ENCODE data around the gene SLC12A8.

SLC12A8 gene

DNA sequence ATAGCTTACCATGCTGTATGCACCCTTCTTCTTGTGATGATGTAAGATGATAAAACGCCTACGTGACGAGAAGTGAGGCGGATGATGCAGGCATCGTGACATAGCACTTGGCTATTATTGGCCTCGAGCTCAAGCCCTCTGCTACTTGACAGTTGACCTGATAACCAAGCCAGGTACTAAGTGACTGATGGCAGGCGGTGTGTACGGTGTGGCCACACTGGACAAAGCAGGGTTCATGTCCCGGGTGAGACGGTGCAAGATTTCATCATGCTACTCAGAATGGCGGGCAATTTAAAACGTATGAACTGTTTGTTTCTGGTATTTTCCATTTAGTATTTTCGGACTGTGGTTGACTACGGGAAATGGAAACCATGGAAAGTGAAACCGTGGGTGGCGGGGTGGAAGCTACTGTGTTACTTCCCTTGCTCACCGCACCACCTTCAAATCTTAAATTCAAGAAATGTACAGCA lies 57.7 kb downstream of the SLC12A8 start:
- no peak for DNase-seq (ENCODE audit: low spot score)

DNA sequence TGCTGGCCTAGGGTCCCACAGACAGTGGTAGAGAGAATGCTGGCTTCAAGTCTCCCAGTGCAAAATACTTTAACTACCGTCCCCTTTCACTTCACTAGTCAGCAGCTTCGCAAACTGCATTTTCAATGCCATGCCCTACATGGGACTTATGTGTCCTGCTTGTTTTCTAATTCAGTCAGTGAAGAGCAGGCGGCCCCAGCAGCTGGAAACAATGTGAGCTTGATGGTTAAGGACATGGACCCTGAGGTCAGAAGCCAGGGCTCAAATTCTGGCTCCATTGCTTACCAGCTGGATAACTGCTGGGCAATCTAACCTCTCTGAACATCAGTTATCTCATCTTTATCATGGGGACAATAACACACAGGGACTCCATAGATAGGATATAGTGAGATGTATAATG lies 58.4 kb downstream of the SLC12A8 start:
- no peak for DNase-seq (ENCODE audit: low spot score)

DNA sequence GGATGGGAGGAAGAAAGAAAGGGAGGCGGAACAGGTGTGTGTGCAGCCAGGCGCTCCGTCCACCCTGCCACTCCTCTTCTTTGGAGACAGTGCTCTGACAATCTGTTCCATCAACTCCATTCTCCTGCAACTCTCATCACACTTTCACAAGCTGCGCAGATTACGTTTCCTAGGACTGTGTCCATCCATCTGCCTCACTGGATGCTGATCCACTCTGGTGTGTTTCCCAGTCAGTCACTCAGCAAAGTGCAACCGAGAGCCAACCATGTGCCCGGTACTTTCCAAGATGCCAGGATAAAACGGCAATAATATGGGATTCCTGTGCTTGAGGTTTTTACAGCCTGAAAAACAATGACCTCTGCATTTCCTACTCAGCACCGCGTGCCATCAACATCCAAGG lies 59.6 kb downstream of the SLC12A8 start:
- no peak for DNase-seq (ENCODE audit: low spot score)

DNA sequence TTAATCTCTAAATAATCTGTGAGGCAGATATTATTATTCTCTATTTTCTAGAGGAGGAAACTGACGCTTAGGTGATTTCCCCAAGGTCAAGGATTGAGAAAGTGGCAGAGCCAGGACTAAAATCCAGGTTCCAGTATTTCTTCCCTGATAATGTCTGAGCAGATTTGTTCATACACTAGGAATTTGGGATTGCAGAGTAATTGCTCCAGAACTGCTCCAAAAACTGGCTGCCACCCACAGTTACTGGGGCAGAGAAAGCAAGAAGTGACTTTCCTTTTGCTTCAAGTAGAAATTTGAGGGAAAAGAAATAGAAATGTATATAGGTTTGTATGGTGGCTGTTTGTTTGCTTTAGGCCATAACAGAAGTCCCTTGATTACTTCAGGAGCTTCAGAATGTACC lies 60.6 kb downstream of the SLC12A8 start:
- no peak for DNase-seq (ENCODE audit: low spot score)

GRCh38 chr3:125151442-125151817 lies 61.1 kb downstream of the SLC12A8 start:
- no peak for DNase-seq (ENCODE audit: low spot score)

DNA sequence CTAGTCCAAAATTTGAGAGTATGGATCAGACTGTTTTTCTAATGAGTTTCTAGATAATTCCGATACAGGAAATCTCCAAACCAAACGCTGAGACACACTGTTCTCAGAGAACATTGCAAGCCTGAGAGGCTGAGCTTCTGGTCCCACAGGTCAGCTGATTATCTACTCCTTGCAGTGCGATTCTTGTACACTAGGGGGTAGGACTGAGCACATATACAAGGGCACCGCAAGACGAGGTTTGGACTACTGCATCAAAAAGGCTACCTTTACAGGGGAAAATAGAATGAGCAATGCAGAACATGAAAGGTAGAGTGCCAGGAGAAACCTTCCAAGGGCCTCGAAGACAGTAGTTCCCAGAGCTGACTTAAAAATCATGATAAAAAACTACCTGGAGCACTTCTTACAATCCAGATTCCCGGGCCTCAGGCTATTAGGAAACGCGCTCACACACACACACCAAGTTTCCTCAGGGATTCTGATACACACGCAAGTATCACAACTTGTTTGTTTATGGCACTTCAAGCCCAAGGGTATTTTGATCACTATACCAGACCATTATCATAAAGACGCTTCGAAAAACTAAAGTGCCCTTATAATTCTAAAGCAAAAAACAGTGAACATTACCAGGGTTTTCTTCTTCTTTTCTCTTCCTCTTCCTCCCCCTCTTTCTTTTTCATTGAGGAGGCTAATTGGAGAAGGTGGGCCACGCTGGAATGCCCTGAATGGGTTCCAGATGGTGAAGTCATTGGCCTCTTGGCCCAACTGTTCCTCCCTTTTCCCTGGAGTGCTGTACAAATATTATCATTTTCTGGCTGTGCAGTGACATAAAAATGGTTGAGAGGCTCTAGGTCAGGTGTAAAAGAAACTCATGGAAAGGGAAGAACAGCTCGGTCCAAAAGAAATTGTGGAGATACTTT lies 61.8 kb downstream of the SLC12A8 start:
- DNase-seq (ENCODE audit: low spot score) = peak; percentile 56

- DNase-seq (ENCODE audit: low spot score) = no peak
Observed at GRCh38 chr3:125149462-125149861, 63.1 kb downstream of the SLC12A8 start.

- peak; percentile 27 for DNase-seq (ENCODE audit: low spot score)
Observed at GRCh38 chr3:125148836-125149235, 63.7 kb downstream of the SLC12A8 start.

- DNase-seq (ENCODE audit: low spot score) = no peak
Observed at GRCh38 chr3:125148016-125148812, 64.3 kb downstream of the SLC12A8 start.

DNA sequence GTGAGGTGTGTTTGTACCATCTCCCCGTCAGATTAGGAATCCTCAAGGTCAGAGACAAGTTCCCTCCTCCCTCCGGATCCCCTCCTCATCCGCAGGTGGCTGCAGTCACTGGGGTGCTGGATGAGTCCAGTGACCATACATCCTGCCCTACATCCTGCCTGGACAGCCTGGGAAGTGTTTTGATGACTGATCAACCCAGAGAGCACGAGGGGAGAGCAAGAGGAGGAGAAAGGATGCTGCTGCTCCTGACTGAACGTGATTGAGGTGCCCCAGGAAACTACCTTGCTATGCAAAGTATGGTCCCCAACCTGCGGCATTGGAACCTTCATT lies 65.1 kb downstream of the SLC12A8 start:
- DNase-seq (ENCODE audit: low spot score) = no peak

DNA sequence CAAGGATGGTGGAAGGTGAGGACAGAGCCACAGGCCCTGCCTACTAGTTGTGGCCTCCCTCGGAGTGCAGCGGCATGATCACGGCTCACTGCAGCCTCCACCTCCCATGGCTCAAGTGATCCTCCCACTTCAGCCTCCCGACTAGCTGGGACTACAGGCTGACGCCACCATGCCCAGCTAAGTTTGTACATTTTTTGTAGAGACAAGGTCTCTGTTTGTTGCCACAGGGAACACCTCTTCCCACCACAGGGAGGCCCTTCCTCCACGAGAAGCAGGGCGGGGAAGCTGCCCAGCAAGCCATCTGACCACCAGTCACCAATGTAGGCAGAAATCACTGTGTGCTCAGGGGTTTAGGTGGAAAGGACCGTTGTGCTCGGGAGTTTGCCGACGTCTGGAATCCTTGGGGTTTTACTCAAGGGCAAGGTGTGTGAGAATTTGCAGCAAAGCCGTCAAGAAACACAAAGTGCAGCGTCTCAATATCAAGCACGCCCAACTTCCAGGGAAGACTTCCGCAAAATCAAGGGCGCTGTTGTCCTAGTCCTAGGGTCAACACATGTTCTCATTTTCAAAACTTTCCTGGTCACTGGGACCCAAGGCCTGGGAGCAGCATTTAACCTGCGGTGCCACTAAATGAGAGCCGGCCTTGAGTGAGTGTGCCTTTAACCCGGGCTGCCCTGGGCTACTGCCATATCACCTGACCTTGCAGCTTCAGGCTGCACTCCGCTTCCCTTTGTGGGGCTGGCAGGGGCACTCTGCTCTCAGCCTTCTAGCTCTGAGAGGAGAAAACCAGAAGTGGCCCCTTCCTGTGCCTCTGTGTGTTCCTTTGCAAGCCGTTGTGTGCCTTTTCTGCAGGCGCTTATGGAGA lies 65.7 kb downstream of the SLC12A8 start:
- DNase-seq (ENCODE audit: low spot score) = no peak

DNA sequence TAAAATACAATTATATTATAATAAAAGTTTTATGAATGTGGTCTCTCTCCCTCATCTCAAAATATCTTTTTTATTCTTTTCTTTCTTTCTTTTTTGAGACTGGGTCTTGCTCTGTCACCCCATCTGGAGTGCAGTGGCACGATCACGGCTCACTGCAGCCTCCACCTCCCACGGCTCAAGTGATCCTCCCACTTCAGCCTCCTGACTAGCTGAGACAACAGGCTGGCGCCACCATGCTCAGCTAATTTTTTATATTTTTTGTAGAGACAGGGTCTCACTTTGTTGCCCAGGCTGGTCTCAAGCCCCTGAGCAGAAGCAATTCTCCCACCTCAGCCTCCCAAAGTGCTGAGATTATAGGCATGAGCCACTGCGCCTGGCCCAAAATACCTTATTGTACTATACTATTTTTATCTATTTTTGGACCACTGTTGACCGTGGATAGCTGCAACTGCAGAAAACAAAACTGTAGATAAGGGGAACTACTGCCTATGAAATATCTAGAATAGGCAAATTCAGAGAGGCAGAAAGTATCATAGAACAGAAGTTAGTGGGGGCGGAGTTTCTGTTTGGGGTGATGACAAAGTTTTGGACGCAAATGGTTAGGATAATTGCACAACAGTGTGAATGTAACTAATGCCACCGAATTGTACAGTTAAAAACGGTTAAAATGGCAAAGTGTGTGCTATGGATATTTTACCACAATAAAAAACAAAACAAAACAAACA lies 66.6 kb downstream of the SLC12A8 start:
- no peak for DNase-seq (ENCODE audit: low spot score)

DNA sequence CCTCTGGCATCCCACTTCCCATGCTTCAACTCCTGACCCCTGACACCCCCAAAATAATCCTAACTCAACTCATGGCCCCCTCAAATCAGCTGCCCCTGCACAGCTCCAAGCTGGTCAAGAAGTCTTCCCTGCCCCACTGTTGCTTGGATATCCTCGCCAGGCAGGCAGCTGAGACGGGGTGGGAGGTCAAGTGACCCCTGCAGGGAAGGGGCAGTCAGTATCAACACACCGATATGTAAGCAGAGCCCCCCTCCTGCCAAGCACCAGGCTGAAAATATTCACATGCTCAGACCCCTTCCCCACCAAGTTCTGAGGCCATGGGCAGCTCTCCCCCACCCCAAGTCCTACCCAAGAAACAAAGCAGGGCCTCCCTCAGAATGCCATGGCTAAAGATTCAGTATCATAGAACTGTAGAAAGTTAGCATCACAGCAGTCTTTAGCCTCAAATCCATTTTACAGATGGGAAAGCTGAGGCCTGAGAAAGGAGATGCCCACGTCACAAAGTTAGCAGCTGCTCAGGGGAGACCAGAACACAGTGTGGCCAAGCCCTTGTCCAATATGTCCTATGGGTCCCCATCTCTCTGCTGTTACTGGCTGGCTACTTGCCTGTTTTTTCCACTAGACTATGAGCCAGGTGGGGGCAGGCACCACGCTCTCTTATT lies 67.8 kb downstream of the SLC12A8 start:
- DNase-seq (ENCODE audit: low spot score) = no peak

- DNase-seq (ENCODE audit: low spot score) = no peak
Observed at GRCh38 chr3:125143982-125144652, 68.4 kb downstream of the SLC12A8 start.

DNA sequence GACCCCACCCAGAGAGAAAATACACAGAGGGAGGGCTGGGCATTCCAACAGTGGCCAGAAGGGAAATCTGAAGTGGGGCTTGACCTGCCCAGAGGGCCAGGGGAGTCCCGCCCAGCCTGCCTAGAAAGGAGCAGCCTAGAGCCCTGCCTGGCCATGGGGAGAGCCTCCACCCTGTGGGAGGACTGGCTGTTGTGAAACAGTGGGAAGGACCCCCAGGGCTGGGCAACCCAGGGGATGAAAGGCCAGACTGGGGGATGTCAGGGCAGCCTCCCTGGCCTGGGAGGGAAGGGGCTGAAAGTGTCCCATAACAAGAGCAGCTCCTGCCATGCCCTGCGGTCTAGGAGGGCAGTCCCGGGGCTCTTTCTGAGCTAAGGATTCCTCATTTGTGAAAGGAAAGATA lies 69.0 kb downstream of the SLC12A8 start:
- DNase-seq (ENCODE audit: low spot score) = no peak

- no peak for DNase-seq (ENCODE audit: low spot score)
Observed at GRCh38 chr3:125142940-125143339, 69.6 kb downstream of the SLC12A8 start.

DNA sequence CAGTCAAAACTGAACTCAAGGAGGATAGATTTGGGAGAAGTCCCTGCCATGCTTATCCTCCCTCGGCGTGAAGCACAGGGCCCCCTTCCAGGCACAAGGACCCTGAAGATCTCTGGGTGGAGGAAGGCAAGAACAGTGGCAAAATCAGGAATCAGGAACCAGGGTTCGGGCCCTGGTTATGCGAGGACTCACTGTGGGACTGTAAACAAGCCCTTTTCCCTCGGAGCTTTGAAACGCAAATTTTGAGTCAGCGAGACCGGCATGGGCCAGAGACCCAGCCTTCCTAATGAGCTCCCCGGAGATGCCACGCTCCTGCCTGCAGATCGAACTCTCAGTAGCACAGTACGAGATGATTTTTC lies 70.1 kb downstream of the SLC12A8 start:
- no peak for DNase-seq (ENCODE audit: low spot score)

DNA sequence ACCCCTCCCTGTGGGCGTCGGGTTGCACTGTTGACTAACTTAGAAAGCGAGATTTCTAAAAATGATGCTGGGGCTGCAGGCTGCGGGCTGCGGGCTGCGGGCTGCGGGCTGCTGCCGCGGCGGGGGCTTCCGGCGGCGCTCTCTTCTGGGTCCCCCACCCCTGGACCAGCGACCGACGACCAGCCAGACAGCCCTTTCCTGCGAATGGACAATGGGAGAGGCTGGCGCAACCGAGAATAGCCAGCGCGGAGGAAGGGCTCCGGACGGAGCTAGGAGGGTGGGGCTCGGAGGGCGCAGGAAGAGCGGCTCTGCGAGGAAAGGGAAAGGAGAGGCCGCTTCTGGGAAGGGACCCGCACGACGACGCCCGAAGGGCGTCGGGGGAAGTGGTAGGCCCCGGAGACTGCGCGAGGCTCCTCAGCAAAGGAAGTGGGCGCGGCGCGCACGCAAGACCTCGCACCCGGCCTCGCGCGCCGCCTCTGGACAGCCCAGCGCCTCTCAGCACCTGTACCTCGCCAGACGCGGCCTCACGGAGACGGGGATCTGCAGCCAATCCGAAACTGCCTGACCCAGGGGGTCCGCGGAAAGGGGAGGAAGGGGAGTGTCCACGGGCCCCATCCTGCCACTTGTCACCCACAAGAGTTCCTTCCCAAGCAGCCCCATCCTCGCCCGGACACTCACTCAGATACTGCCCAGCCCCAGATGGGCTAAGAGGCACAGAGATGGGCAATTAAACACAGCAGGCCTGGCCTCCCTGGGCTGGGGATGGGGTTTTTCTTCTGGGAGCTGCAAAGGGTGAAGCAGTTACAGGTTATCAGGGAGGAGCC lies 70.7 kb downstream of the SLC12A8 start:
- peak; percentile 50 for DNase-seq (ENCODE audit: low spot score)

DNA sequence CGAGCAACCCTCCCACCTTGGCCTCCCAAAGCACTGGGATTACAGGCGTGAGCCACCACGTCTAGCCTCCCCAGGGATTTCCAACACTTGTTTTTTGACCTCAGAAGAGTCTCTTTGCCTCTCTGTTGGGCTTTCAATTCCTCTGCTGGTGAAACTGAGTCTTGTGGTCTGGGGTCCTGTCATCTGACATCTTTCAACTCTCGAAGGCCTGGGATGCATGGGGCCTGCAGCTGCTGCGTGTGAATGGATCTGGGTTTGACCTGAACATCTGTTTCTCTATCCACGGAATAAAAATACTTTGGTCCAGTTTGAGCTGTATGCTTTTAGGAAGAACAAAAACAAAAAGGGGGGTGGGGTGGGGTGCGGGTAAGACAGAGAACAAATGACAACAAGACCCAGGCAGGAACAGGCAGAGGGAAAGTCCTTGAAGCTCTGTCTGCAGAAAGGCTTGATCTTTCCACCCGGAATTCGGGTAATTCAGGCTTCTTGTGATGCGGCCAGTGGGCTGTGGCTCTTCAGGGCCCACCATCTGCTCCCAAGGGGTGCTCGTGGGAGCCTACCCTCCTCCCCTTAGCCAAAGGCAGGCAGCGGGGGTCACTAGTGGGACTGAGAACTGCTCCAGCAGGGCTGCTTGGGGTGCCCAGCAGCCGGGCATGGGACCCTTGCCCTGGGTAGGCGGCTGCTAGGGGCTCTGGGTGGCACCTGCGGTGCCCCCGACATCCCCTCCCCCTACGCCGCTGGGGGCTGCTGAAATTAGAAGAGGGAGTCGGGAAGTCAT lies 71.5 kb downstream of the SLC12A8 start:
- no peak for DNase-seq (ENCODE audit: low spot score)
